ENCODE results near the gene ZNF575.
A peak's percentile ranks its signal among the peaks of the same experiment; 100 is the strongest.

ZNF575 gene, protein sequence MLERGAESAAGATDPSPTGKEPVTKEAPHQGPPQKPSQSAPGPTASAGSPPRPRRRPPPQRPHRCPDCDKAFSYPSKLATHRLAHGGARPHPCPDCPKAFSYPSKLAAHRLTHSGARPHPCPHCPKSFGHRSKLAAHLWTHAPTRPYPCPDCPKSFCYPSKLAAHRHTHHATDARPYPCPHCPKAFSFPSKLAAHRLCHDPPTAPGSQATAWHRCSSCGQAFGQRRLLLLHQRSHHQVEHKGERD

DNA sequence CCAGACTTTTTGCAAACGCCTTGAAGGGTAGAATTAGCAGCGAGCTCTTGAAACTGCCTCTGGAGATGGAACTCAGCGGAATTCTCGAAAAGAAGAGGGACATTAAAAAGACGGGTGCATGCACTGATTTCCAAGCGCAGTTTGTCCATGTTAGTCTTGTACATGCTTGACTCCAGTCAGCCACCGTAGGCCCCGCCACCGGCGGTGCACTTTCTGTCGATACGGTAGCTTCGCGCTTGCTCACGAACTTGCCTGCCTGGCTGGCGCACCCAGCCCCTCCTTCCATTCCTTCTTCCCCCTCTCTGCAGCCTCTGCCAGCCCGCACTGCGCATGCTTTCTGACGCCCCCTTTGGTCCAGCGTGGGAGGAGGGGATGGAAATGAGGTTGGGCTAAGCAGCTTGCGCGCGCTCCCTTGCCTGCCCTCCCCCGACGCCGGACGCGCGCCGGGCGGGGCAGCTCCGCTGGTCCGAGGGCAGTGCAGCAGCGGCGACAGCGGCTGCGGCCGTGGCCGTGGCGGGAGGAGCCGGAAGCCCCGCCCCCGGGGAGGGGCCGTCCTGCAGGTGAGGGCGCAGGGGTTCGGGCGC lies at the start of gene ZNF575:
TSS of gene ZNF575 (plus strand) at position 227 of the 584 bp plus-strand sequence. CDS start 1,235 bp downstream, outside the sequence.
- DNase-seq (ENCODE audit: low read depth, low spot score) = peak; percentile 99

DNA sequence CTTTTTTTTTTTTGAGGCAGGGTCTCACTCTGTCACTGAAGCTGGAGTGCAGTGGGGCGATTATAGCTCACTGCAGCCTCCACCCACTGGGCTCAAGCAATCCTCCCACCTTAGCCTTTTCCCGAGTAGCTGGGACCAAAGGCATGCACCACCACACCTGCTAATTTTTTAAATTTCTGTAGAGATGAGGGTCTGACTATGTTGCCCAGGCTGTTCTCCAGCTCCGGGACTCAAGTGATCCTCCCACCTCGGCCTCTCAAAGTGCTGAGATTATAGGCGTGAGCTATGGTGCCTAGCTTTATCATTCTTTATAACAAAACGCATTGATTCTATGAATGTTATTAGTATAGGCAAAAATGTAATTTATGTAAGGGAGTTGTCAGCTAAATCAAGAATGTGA lies 49.7 kb upstream of the ZNF575 start:
- DNase-seq (ENCODE audit: low read depth, low spot score) = no peak

DNA sequence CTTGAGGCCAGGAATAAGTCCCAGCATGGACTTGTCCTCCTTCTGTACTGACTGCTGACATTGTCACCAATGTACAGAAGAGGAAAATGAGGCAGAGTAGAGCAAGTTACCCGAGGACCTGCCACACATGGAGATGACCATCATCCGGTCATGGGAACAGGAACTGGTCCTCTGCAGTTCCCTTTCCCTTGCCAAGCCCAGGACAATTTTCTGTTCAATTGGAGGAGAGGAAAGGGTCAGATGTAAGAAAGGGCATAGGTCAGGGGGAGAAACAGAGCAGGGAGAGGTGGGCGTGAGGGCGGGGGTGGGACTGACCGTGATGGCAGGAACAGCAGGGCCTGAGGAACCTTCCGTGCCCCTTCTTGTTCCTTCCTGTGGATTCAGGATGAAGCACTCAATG lies 47.0 kb upstream of the ZNF575 start:
- DNase-seq (ENCODE audit: low read depth, low spot score) = no peak

DNA sequence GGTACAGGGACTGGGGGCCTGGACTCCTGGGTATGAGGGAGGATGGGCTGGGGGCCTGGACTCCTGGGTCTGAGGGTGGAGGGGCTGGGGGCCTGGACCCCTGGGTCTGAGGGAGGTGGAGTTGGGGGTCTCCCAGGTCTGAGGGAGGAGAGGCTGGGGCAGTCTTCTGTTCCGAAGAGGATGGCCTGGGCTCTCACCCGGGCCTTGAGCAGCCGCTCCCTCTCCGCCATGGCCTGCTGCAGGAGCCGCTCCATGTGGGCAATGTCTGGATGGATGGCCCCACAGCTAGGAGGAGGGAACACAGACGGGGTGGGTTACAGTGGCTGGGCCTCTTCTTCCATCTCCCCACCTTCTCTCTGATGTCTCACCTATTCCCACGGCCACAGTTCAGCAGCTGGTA lies 46.6 kb upstream of the ZNF575 start:
- DNase-seq (ENCODE audit: low read depth, low spot score) = no peak

DNA sequence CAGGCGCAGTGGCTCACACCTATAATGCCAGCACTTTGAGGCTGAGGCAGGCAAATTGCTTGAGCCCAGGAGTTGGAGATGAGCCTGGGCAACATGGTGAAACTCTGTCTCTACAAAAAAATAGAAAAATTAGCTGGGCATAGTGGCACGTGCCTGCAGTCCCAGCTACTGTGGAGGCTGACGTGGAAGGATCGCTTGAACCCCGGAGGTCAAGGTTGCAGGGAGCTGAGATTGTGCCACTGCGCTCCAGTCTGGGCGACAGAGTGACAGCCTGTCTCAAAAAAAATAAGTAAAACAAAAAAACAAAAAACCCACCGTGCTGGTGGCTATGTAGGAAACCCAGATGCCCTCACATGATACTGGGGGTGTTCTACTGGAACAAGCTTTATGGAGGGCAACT lies 44.8 kb upstream of the ZNF575 start:
- DNase-seq (ENCODE audit: low read depth, low spot score) = no peak

DNA sequence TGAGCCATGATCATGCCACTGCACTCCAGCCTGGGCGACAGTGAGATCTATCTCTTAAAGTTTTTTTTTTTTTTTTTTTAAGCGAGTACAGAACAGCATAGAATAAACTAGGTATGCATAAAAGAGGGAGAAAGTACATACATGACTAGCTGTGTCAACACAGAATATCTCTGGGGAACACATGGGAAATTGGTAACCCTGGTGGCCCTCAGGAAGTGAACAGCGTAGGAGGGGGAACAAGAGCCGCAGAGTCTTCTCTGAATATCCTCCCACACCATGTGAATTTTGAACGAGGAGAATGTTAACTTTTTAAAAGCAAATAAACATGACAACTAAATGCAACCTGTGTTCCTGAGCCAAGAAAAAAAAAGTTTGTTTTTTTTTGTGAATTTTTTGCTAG lies 43.7 kb upstream of the ZNF575 start:
- DNase-seq (ENCODE audit: low read depth, low spot score) = no peak

DNA sequence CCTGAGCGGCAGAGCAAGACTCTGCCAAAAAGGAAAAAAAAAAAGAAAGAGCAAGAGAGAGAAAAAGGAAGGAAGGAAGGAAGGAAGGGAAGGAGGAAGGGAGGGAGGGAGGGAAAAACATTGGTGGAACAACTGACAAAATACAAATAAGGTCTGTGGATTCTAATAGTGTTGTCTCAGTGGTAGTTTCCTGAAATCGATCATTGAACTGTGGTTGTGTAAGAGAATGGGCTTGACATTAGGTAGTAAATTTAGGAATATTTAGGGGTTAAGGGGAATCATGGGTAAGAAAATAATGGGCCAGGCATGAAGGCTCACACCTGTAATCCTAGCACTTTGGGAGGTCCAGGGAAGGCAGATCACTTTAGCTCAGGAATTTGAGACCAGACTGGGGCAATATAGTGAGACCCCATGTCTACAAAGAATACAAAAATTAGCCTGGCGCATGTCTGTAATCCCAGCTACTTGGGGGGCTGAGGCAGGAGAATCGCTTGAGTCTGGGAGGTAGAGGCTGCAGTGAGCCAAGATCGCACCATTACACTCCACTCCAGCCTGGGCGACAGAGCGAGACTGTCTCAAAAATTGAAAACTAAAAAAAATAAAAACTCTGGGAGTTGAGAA lies 42.9 kb upstream of the ZNF575 start:
- no peak for DNase-seq (ENCODE audit: low read depth, low spot score)

DNA sequence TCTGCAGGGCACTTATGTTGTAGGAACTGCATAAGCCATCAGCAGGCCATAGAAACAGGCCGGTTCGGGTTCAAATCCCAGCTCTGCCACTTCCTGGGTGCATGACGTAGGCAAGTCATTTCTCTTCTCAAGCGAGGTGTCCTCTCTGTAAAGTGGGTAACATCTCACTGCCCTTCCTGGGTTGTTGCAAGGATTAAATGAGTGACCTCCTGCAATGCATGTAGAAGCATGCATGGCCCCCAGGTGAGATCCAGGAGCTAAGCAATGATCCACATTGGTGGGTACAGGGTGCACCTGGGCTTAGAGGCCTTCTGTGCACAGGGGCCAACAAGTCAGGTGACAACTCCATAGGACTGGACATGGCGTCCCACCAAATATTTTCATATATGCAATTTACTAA lies 42.2 kb upstream of the ZNF575 start:
- DNase-seq (ENCODE audit: low read depth, low spot score) = no peak

DNA sequence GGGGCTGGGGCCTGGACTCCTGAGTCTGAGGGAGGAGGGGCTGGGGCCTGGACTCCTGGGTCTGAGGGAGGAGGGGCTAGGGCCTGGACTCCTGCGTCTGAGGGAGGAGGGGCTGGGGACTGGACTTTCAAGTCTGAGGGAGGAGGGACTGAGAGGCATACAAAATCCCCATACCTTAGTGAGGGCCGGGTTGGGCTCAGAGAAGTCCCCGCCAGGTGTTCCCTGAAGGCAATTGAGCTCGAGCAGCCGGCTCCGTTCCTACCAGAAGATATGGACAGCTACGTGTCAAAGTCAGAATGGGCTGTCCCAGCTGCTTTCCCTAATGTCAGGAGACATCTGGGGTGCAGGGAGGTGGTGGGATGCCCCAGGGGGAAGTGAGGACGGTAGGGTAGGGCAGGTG lies 37.9 kb upstream of the ZNF575 start:
- peak; percentile 74 for DNase-seq (ENCODE audit: low read depth, low spot score)

DNA sequence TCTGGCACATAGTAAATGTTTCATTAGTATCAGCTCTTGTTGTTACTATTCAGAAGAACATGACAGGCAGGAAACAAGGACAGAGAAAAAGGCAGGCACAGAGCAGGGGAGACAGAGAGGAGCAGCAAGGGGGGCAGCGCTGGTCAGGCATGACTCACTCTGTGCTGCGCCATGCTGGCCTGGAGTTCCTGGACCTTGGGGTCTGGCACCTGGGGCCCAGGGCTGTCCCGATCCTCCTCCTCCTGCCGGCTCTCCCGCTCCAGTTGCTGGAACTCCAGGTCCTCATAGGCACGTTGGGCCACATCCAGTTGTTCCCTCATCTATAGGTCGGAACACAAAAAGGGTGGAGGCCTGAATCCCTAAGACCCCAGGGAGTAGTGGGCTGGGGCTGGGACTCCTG lies 36.0 kb upstream of the ZNF575 start:
- no peak for DNase-seq (ENCODE audit: low read depth, low spot score)

DNA sequence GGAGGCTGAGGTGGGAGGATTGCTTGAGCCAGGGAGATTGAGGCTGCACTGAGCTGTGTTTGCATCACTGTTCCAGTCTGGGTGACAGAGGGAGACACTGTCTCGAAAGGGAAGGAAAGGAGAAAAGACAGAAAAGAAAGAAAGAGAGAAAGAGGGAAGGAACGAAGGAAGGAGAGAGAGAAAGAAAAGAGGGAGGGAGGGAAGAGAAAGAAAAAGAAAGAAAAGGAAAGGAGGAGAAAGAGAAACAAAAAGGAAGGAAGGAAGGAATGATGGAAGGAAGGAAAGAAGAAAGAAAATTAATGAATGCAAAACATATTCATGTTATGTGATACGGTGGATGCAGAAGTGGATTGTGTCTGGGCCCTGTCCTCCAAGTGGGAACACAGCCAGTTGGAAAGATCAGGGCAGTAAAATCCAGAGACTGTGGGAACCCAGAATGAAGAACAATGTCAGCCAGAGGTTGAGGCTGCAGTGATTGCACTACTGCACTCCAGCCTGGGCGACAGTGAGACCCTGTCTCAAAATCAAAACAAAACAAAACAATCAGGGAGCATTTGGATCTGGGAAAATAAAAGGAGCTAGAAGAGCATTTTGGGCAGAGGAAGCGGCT lies 34.6 kb upstream of the ZNF575 start:
- no peak for DNase-seq (ENCODE audit: low read depth, low spot score)

DNA sequence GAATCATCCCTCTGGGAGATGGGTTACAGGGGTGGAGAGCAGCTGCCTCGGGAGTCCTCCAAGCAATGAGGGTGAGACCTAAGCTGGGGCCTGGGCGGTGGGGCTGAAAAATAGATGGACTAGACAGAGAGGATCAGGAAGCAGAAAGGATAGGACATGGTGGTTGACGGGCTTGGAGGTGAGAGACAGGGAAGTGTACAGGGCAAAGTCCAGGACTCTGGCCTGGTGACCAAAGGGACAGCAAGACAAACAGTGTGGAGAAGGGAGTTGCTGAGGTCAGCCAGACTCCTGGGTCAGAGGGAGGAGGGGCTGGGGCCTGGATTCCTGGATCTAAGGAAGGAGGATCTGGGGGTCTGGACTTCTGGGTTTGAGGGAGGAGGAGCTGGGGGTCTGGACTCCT lies 33.9 kb upstream of the ZNF575 start:
- DNase-seq (ENCODE audit: low read depth, low spot score) = no peak

DNA sequence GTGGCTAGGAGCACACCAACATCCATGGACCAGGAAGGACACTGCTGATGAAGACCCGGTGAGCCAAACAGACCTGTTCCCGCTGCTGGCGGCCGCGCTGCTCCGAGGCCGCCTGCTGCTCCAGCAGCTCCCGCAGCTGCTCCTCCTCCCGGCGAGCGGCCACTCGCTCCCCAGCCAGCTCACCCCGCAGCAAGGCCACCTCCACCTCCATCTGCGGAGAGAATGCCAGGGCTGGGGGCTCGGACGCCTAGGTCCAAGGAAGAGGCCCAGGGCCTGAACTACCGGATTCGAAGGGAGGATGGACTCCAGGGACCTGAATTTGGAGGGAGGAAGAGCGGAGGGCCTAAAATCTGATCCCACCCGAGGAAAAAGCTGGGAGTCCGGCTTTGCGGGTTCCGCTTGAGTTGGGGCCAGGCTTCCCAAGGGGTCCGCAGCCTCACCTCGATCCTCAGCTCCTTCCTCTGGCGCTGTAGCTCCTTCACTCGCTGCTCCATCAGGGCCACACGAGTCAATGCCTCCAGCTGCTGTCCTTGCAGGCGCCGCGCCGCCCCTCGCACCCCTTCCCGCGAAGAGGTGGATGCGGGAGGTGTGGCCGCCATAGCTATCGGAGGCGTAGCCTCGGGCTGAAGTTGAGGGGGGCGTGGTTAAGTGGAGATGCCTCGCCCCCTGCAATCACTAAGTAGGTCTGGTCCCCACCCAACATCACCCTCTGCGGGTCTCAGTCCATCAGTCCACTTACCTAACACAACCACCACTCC lies 31.1 kb upstream of the ZNF575 start:
- peak; percentile 84 for DNase-seq (ENCODE audit: low read depth, low spot score)

DNA sequence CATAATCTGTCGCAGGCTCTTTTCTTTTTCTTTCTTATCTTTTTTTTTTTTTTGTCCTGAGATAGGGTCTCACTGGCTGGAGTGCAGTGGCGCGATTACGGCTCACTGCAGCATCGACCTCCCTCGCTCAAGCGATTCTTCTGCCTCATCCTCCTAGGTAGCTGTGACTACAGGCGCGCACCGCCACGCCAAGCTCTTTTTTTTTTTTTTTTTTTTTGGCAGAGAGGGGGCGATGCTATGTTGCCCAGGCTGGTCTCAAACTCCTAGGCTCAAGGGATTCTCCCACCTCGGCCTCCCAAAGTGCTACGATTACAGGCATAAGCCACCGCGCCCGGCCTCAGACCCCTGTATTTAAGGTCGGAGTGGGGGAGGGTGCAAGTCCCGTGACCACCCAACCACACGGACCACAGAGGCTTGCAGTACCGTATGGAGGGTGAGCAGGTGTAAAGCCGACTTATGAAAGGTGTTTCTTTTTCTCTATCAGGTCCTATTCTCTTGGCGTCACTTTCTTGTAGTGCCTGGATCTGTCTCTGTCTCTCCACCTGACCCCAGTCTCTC lies 30.5 kb upstream of the ZNF575 start:
- no peak for DNase-seq (ENCODE audit: low read depth, low spot score)

DNA sequence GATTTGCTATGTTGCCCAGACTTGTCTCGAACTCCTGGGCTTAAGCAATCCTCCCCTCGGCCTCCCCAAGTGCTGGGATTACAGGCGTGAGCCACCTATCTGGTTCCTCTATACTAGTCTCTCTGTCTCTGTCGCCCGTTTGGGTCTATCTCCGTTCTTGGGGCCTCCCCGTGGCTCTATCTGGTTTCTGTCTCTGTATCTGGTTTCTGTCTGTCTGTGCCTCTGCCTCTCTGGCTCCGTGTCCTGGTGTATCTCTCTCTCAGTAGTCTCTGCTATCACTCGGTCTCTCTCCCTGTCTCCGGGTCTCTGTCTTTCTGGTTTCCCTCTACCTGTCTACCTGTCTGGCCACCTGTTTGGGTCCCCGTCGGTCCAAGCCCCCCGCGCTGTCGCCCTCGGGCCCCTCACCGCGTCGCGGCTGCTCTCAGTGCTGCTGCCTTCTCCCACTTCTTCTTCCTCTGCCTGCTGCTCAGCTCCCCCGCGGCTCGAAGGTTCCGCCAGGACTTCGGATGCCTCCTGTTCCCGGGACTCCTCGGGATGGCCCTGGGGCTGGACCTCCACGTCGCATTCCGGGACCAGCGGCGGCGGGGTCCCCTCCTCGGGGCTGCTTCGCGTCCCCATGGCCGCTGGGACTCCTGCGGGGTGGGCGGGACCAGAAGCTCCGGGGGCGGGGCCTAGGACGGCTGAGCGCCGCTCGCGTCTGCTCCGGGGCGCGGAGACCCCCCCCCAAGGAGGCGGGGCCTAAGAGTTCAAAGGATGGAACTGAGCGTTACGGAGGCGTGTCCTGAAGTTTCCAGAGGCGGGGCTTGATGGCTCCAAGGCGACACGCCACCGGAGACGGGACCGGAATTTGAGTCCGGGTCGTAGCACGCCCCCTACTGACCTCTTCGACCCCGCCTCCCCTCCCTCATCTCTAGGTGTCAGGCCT lies 29.2 kb upstream of the ZNF575 start:
- peak; percentile 97 for DNase-seq (ENCODE audit: low read depth, low spot score)

DNA sequence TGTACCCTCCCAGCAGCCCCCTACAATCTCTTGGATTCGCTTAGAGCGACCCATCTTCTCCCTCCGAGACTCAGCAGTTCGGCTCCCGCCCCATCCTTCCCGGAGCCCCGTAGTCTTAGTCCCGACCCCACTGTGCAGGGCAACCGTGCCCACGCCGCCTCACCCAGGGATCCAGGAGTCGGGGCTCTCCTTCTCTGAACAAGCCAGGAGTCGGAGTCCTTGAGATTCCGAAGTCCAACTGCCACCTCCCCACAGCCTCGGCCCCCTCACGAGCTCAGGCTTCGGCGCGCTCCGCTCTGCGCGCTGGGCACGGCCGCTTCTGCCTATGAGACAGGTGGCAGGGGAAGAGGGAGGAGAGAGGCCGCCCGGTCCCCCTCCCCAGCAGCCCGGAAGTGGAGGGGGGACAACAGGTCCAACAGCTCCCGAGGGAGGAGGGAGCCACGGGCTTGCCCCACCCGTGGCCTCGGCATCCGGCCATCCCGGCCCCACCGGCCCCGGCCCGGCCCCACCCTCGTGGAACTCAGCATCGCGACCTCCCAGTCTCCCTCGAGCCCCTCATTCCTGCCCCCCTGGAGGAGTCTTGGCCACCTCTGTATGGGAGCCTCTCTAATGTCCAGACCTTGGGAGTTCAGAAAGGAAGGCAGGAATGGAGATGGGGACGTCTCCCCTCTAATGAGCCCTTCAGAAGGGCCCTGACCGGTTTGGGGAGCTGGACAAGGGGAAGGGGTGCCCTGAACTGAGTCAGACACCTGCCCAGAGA lies 28.4 kb upstream of the ZNF575 start, which contains the start of gene PHLDB3:
TSS of gene PHLDB3 (minus strand) at position 321 of the 760 bp plus-strand sequence. CDS start 628 bp downstream, outside the sequence.
- no peak for DNase-seq (ENCODE audit: low read depth, low spot score)

DNA sequence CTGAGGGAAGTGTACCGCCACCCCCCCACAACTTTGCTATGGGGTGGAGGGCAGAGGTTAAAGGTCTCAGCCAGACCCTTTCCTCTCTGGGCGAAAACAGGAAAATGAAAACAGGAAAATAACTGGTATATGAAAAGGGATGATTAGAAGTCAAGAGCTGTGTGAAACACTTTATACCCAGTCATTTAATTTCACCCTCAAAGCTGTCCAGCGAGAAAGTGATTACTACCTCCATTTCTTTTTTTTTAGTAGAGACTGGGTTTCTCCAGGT lies 27.9 kb upstream of the ZNF575 start:
- DNase-seq (ENCODE audit: low read depth, low spot score) = no peak

DNA sequence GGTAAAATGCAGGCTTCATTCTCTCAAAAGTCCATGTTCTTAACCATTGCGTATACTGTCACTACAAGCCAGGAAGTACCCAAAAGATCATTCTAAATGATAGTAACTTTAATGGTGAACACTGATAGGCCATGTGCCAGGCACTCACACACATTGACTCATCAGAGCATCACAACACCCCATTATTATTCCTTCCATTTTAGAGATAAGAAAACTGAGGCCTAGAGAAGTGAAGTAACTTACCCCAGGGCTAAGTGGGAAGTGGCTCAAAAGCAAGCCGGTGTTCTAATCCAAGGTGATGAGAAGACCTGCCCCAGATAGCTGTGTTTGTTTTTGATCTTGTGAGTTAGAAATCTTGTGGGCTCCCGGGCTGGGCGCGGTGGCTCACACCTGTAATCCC lies 27.0 kb upstream of the ZNF575 start:
- no peak for DNase-seq (ENCODE audit: low read depth, low spot score)

DNA sequence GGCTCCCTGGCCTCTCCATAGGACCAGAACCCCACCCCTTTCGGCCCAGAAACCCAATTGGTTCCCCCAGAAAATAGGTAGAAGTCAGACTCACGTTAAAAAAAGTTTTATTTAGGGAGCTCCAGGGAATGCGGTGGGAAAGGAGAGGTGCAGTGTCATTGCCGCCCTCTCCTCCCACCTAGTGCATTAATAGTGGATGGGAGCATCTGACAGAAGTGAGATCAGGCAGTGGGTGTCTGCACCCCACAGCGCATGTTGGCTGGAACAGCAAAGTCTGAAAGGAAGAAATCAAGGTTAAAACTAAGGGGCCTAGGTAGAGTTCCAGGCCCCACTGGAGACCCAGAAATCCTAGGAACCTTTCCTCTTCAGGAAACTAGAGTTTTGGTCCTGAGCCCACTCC lies 26.4 kb upstream of the ZNF575 start:
- DNase-seq (ENCODE audit: low read depth, low spot score) = no peak

DNA sequence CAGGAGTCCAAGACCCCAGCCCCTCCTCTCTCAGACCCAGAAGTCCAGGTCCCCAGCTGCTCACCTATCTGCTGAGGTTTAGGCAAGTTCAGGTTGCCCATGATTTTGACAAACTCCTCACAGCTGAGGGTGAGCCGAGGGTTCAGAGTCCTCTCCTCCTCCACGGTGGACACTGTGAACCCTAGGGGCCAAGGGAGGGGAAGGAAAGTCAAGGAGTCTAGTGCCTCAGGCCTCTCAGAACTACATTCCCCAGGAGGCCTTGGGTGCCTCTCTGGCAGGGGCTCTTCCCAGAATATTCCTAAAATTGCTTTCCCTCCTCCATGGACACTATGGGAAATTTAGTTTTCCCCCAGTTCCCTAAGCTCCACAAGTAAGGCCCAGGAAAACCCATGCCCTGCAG lies 25.1 kb upstream of the ZNF575 start:
- no peak for DNase-seq (ENCODE audit: low read depth, low spot score)

Data from ELF-1 (cell line).